Karpas-422 (cell line): ENCODE results near the gene LRRC3C. TPM values are rescaled to one million over a fixed set of nuclear protein-coding genes. Genes with fewer than 3 reads are reported as not detected.
A peak's percentile ranks its signal among the peaks of the same experiment; 100 is the strongest.
"Not testable (repeated sequence)": the region's sequence is repeated elsewhere in the genome, so short reads cannot be mapped to it uniquely, and the experiment has no call there.

Source experiments
- DNase-seq: peaks from one replicate; pipeline ENCODE4 v3.0.0-alpha.2; 2015
- H2AFZ ChIP-seq: fragments of 200-600 bp; sonication (generic); 2 replicates; pipeline ENCODE4 v1.6.1; 2014; ENCODE audit warnings: antibody characterized with exemption, low read length, mixed read lengths
- H3K27ac ChIP-seq: fragments of 200-600 bp; sonication (generic); 2 replicates; pipeline ENCODE4 v1.5.1; 2014; ENCODE audit warnings: mild to moderate bottlenecking, low read length, moderate library complexity
- H3K27me3 ChIP-seq: fragments of 200-600 bp; sonication (generic); 2 replicates; pipeline ENCODE4 v1.6.1; 2014; ENCODE audit warnings: low read length, mixed read lengths
- H3K36me3 ChIP-seq: fragments of 200-600 bp; sonication (generic); 2 replicates; pipeline ENCODE4 v1.6.1; 2014; ENCODE audit warnings: low read length, mixed read lengths; ENCODE audit not compliant: insufficient read depth
- H3K4me1 ChIP-seq: fragments of 200-600 bp; sonication (generic); 2 replicates; pipeline ENCODE4 v1.6.1; 2014; ENCODE audit warnings: mild to moderate bottlenecking, low read length, mixed read lengths
- H3K4me2 ChIP-seq: fragments of 200-600 bp; sonication (generic); 2 replicates; pipeline ENCODE4 v1.6.1; 2014; ENCODE audit warnings: low read length, low read depth, mild to moderate bottlenecking; ENCODE audit not compliant: poor library complexity, severe bottlenecking
- H3K4me3 ChIP-seq: fragments of 200-600 bp; sonication (generic); 2 replicates; pipeline ENCODE4 v1.5.1; 2014; ENCODE audit warnings: mild to moderate bottlenecking, antibody characterized with exemption, low read length, mixed read lengths
- H3K79me2 ChIP-seq: fragments of 200-600 bp; sonication (generic); 2 replicates; pipeline ENCODE4 v1.6.1; 2014; ENCODE audit warnings: mild to moderate bottlenecking, low read length, mixed read lengths
- H3K9ac ChIP-seq: fragments of 200-600 bp; sonication (generic); 2 replicates; pipeline ENCODE4 v1.6.0; 2014; ENCODE audit warnings: low read length
- H3K9me2 ChIP-seq: fragments of 200-600 bp; sonication (generic), shearing (Covaris generic); replicated peaks from 2 replicates; pipeline ENCODE4 v1.6.0; 2014; ENCODE audit warnings: mild to moderate bottlenecking, low read length, moderate library complexity; ENCODE audit not compliant: insufficient read depth
- H3K9me3 ChIP-seq: fragments of 300-700, 200-600 bp; sonication (generic); 2 replicates; pipeline ENCODE4 v1.6.1; 2014; ENCODE audit warnings: low read length, mixed read lengths
- H4K20me1 ChIP-seq: fragments of 200-600 bp; sonication (generic); 2 replicates; pipeline ENCODE4 v1.6.1; 2014; ENCODE audit warnings: mild to moderate bottlenecking, antibody characterized with exemption, low read length, low read depth; ENCODE audit not compliant: insufficient read depth
- total RNA-seq: library from RNA; depleted of rRNA; stranded (reverse); fragments of >200 nt; shearing (Covaris generic); gene quantifications from 2 replicates; pipeline ENCODE4 v1.2.3, GENCODE V29; 2014; ENCODE audit warnings: low replicate concordance

Gene LRRC3C
- total RNA-seq, 1 experiment from 2014 or later: 0.86 TPM

- no peak for DNase-seq
- no peak overlapping the region for H3K9ac ChIP-seq
- H2AFZ ChIP-seq: no peak overlapping the region
These were observed 19.2 kb downstream of the LRRC3C start for GRCh38 chr17:39946551-39947330.

DNA sequence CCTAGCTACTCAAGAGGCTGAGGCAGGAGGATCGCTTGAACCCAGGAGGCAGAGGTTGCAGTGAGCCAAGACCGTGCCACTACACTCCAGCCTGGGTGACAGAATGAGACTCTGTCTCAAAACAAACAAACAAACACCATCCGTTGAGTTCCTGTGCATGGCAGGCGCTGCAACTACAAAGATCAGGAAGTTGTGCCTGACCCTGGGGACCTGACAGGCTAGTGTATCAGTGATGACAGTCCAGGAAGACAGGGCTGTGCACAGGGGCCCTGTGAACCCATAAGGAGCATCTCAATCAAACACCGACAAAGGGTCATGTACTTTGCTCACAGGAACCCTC, 20.9 kb downstream of the LRRC3C start:
- not testable (repeated sequence) for H3K27ac ChIP-seq, H3K4me2 ChIP-seq, H3K79me2 ChIP-seq

More at GRCh38 chr17:39946551-39947330, 19.2 kb downstream of the LRRC3C start:
- Histone ChIP-seq H3K9me2 (no peaks in the 10 kb centered on the region), H3K27ac (no peak overlapping the region), H3K4me2 (no peak overlapping the region), H3K4me3 (no peak overlapping the region), H3K9me3 (no peaks in the 10 kb centered on the region), H4K20me1 (no peaks in the 10 kb centered on the region), H3K4me1 (peaks cover 13% of the 10 kb centered on the region), H3K36me3 (no peaks in the 10 kb centered on the region), H3K27me3 (no peaks in the 10 kb centered on the region), H3K79me2 (no peaks in the 10 kb centered on the region)

DNA sequence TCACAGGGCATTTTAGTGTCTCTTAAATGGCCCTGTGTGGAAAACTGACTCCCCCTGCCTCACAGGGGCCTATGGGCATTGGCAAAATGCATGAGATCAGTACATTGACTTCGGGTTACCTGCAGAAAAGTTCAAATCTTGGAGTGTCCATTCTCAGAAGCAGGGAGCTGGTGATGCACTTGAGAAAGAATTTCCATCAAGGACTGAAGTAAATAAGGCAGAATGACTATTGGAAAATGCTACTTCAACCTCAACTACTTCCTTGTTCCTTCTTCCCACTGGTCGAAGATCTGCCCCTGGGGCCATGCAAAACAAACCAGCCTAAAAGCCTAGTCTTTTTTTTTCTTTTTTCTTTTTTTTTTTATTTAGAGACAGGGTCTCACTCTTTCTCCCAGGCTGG, 21.5 kb downstream of the LRRC3C start:
- Histone ChIP-seq H3K9me3 (no peaks in the 10 kb centered on the region), H3K4me2 (no peak overlapping the region), H3K9me2 (no peaks in the 10 kb centered on the region), H3K9ac (no peak overlapping the region), H3K4me1 (peaks cover 19% of the 10 kb centered on the region), H3K27ac (no peak overlapping the region), H4K20me1 (no peaks in the 10 kb centered on the region), H3K4me3 (no peak overlapping the region), H3K79me2 (no peaks in the 10 kb centered on the region), H3K27me3 (no peaks in the 10 kb centered on the region), H2AFZ (no peak overlapping the region), H3K36me3 (no peaks in the 10 kb centered on the region)
- DNase-seq: no peak

More for the DNA sequence above, 20.9 kb downstream of the LRRC3C start:
- not testable (repeated sequence) for H3K27me3 ChIP-seq, H2AFZ ChIP-seq, H3K36me3 ChIP-seq, DNase-seq, H3K9me2 ChIP-seq, H4K20me1 ChIP-seq, H3K4me3 ChIP-seq, H3K9me3 ChIP-seq, H3K9ac ChIP-seq
- peaks cover 19% of the 10 kb centered on the region for H3K4me1 ChIP-seq

DNA sequence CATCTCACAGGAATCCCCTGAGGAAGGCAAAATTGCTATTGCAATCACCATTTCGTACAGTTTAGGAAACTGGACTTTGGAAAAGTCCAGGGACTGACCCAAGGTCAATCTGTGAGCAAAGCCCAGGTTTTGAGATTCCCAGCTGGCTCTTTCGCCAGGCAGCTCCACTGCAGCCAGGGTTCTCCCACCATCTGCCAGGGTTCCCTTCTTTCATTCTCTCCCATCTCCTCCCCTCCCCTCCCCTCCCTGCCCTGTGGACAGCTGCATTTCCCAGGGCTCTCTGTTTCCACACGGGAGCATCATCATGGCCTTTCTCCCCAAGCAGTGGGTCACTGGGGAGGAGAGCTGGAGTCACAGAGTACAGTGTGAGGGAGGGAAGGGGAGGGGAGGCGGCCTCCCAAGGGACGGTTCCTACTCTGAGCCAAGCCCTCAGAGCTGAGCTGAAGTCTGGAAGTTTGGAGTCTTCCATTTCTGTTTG, 23.4 kb downstream of the LRRC3C start:
- Histone ChIP-seq H3K27me3 (no peaks in the 10 kb centered on the region), H4K20me1 (no peaks in the 10 kb centered on the region), H3K9me2 (no peaks in the 10 kb centered on the region), H3K4me3 (no peak overlapping the region), H3K79me2 (no peaks in the 10 kb centered on the region), H3K27ac (no peak overlapping the region), H3K36me3 (no peaks in the 10 kb centered on the region), H3K4me1 (peaks cover 19% of the 10 kb centered on the region), H3K9ac (no peak overlapping the region), H3K4me2 (no peak overlapping the region), H3K9me3 (no peaks in the 10 kb centered on the region), H2AFZ (no peak overlapping the region)
- no peak for DNase-seq

GRCh38 chr17:39951924-39952679, 24.6 kb downstream of the LRRC3C start:
- Histone ChIP-seq H4K20me1 (no peaks in the 10 kb centered on the region), H3K27ac (no peak overlapping the region), H3K36me3 (no peaks in the 10 kb centered on the region), H3K9ac (peak overlapping the region; percentile 53; the same call in 1 of the 2 replicates), H3K4me1 (peaks cover 19% of the 10 kb centered on the region), H2AFZ (no peak overlapping the region), H3K79me2 (no peaks in the 10 kb centered on the region), H3K27me3 (no peaks in the 10 kb centered on the region), H3K4me2 (peak overlapping the region; percentile 67), H3K9me2 (no peaks in the 10 kb centered on the region), H3K9me3 (no peaks in the 10 kb centered on the region), H3K4me3 (peak overlapping the region; percentile 59; the same call in 1 of the 2 replicates)
- no peak for DNase-seq

DNA sequence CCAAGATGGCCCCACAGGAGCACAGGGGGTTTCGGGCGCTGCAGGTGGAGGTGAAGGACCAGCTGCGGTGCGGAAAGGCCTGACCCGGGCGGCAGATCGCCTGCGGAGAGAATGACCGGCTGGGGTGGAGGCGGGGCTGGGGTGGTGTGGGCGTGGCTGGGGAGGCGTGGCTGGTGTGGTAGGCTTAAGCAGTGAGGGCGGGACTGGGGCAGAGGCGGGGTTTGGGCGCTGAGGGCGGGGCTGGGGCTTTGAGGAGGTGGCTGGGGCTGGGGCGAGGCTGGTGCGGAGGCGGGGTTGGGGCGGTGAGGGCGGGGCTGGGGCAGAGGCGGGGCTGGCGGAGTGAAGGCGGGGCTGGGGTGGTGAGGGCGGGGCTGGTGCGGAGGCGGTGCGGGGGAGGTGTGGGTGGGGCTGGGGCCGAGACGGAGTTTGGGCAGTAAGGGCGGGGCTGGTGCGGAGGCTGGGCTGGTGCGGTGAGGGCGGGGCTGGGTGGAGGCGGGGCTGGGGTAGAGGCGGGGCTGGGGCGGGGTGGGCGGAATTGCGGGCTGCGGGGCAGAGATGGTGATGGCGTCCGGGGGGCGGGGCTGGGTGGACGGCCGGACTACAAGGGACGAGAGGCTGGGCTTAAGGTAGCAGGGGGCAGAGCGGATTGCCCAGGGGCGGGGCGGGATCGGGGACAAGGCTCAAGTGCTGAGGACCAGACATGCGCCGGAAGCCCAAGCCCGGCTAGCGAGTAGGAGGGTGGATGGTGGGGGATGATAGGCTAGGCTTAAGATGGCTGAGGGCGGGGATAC, 25.3 kb downstream of the LRRC3C start:
- H3K9ac ChIP-seq: peak overlapping the region; percentile 82
- peak overlapping the region; percentile 96 for H3K4me2 ChIP-seq
- peak; percentile 98 for DNase-seq
- H3K36me3 ChIP-seq: no peaks in the 10 kb centered on the region
- no peaks in the 10 kb centered on the region for H4K20me1 ChIP-seq
- H3K4me1 ChIP-seq: peaks cover 19% of the 10 kb centered on the region
- H3K79me2 ChIP-seq: no peaks in the 10 kb centered on the region
- peak overlapping the region; percentile 78 for H3K4me3 ChIP-seq
- H3K9me2 ChIP-seq: no peaks in the 10 kb centered on the region
- H3K27me3 ChIP-seq: no peaks in the 10 kb centered on the region
- H3K9me3 ChIP-seq: no peaks in the 10 kb centered on the region
- no peak overlapping the region for H3K27ac ChIP-seq
- H2AFZ ChIP-seq: peak overlapping the region; percentile 90

GRCh38 chr17:39953471-39953888, 25.9 kb downstream of the LRRC3C start:
- Histone ChIP-seq H3K4me3 (peak overlapping the region; percentile 78), H3K27ac (peak overlapping the region; percentile 49; the same call in 1 of the 2 replicates), H4K20me1 (no peaks in the 10 kb centered on the region), H3K27me3 (no peaks in the 10 kb centered on the region), H3K9me2 (no peaks in the 10 kb centered on the region), H3K79me2 (no peaks in the 10 kb centered on the region), H3K4me1 (peaks cover 19% of the 10 kb centered on the region), H2AFZ (peak overlapping the region; percentile 90), H3K9ac (peak overlapping the region; percentile 82), H3K36me3 (no peaks in the 10 kb centered on the region), H3K9me3 (no peaks in the 10 kb centered on the region), H3K4me2 (peak overlapping the region; percentile 96)
- DNase-seq: no peak

DNA sequence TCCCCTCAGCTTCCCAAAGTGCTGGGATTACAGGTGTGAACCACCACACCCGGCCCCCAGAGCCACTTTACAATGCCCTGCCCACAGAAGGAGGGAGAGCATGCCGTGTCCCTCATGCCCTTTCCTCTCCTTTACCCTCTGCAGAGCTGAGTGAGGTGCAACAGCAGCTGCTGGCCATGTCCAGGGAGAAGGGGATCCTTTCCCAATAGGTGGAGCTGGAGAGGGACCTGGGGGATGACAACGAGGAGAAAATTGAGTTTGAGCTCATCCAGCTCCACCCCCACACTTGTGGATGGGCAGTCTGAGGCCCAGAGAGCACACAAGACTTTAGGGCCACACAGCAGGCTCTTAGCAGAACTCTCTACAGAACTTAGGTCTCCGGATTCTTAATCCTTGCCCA, 27.3 kb downstream of the LRRC3C start:
- Histone ChIP-seq H3K9me2 (no peaks in the 10 kb centered on the region), H3K36me3 (no peaks in the 10 kb centered on the region), H3K79me2 (no peaks in the 10 kb centered on the region), H3K9me3 (no peaks in the 10 kb centered on the region), H3K27me3 (no peaks in the 10 kb centered on the region), H3K9ac (no peak overlapping the region), H3K4me1 (peaks cover 19% of the 10 kb centered on the region), H3K27ac (no peak overlapping the region), H3K4me3 (no peak overlapping the region), H3K4me2 (no peak overlapping the region), H2AFZ (no peak overlapping the region), H4K20me1 (no peaks in the 10 kb centered on the region)
- no peak for DNase-seq
